Measurements from ENCODE around the gene GALK2.
A peak's percentile ranks its signal among the peaks of the same experiment; 100 is the strongest.

GALK2 gene

GRCh38 chr15:49134683-49135341, 35.2 kb upstream of the GALK2 start:
- in situ Hi-C loops (cut with HindIII; ENCODE audit: low sequenced_read_pairs): no loop called here
- TF ChIP-seq CTCF (IDR thresholded peaks at IDR 0.05; ENCODE audit: low read depth, low read length): no peak
- no peak overlapping the region for H3K4me3 ChIP-seq (ENCODE audit: low read depth, low read length)
- peak; percentile 46 for DNase-seq (ENCODE audit: low read depth, low spot score)

GRCh38 chr15:49135342-49135857, 34.6 kb upstream of the GALK2 start:
- DNase-seq (ENCODE audit: low read depth, low spot score): no peak
- in situ Hi-C loops (cut with HindIII; ENCODE audit: low sequenced_read_pairs): no loop called here
- TF ChIP-seq CTCF (IDR thresholded peaks at IDR 0.05; ENCODE audit: low read depth, low read length): no peak
- no peak overlapping the region for H3K4me3 ChIP-seq (ENCODE audit: low read depth, low read length)

- DNase-seq (ENCODE audit: low read depth, low spot score): peak; percentile 83
- TF ChIP-seq CTCF (IDR thresholded peaks at IDR 0.05; ENCODE audit: low read depth, low read length): no peak
- no peak overlapping the region for H3K4me3 ChIP-seq (ENCODE audit: low read depth, low read length)
- in situ Hi-C loops (cut with HindIII; ENCODE audit: low sequenced_read_pairs): no loop called here
Observed at GRCh38 chr15:49135911-49136310, 34.1 kb upstream of the GALK2 start.

- in situ Hi-C loops (cut with HindIII; ENCODE audit: low sequenced_read_pairs): no loop called here
- TF ChIP-seq CTCF (IDR thresholded peaks at IDR 0.05; ENCODE audit: low read depth, low read length): no peak
- H3K4me3 ChIP-seq (ENCODE audit: low read depth, low read length): no peak overlapping the region
- DNase-seq (ENCODE audit: low read depth, low spot score): peak; percentile 41
Observed at GRCh38 chr15:49137861-49138260, 32.2 kb upstream of the GALK2 start.

- in situ Hi-C loops (cut with HindIII; ENCODE audit: low sequenced_read_pairs): no loop called here
- TF ChIP-seq CTCF (IDR thresholded peaks at IDR 0.05; ENCODE audit: low read depth, low read length): peak; percentile 67
- peak; percentile 74 for DNase-seq (ENCODE audit: low read depth, low spot score)
- H3K4me3 ChIP-seq (ENCODE audit: low read depth, low read length): no peak overlapping the region
Observed at GRCh38 chr15:49145651-49146609, 24.1 kb upstream of the GALK2 start.

- H3K4me3 ChIP-seq (ENCODE audit: low read depth, low read length): no peak overlapping the region
- in situ Hi-C loops (cut with HindIII; ENCODE audit: low sequenced_read_pairs): no loop called here
- TF ChIP-seq CTCF (IDR thresholded peaks at IDR 0.05; ENCODE audit: low read depth, low read length): no peak
- no peak for DNase-seq (ENCODE audit: low read depth, low spot score)
Observed at GRCh38 chr15:49148298-49148697, 21.7 kb upstream of the GALK2 start.

Data from astrocyte of the spinal cord (primary cell).